Upper lobe of left lung (tissue), 6 donors: ENCODE data around the gene TMEM174. TPM values are rescaled to one million over a fixed set of nuclear protein-coding genes. Genes with fewer than 3 reads are reported as not detected.

Source experiments
- ATAC-seq, 2 donors: fragments of 200-7000 bp; cut with Tn5 transposase; one replicate each; pipeline ENCODE4 v1.9.1; 2022; ENCODE audit warnings: mild to moderate bottlenecking in 2 of 2, moderate library complexity in 2 of 2; ENCODE audit not compliant: low FRiP score in 2 of 2
- DNase-seq, 2 donors: peaks; one replicate each; pipeline ENCODE4 v3.0.0-alpha.2; 2019 to 2020
- H3K27ac ChIP-seq, 4 donors: fragments of 200-600 bp; sonication (generic); one replicate each; pipeline ENCODE4 v1.5.1; 2016 to 2019
- H3K27me3 ChIP-seq, 4 donors: fragments of 200-600 bp; sonication (generic); one replicate each; pipeline ENCODE4 v1.5.1; 2017 to 2019
- H3K36me3 ChIP-seq, 4 donors: fragments of 200-600 bp; sonication (generic); one replicate each; pipeline ENCODE4 v1.5.1; 2016 to 2019
- H3K4me1 ChIP-seq, 4 donors: fragments of 200-600 bp; sonication (generic); one replicate each; pipeline ENCODE4 v1.5.1; 2018 to 2019
- H3K4me3 ChIP-seq, 4 donors: fragments of 200-600 bp; sonication (generic); one replicate each; pipeline ENCODE4 v1.5.1; 2017 to 2019; ENCODE audit warnings: mild to moderate bottlenecking in 2 of 4, moderate library complexity in 1 of 4
- H3K9me3 ChIP-seq, 4 donors: fragments of 200-600 bp; sonication (generic); one replicate each; pipeline ENCODE4 v1.5.1; 2018 to 2019
- EP300 ChIP-seq, 4 donors: sonication (generic); formaldehyde crosslinking; IDR thresholded peaks; one replicate each; pipeline ENCODE4 v1.5.1; 2017; ENCODE audit warnings: antibody characterized with exemption in 4 of 4, control low read depth in 2 of 4
- POLR2A ChIP-seq, 4 donors: fragments of 450-650 bp; IDR thresholded peaks; one replicate each; pipeline ENCODE4 v1.5.1; 2016 to 2017; ENCODE audit warnings: antibody characterized with exemption in 4 of 4, mild to moderate bottlenecking in 2 of 4
- POLR2AphosphoS5 ChIP-seq, 2 donors: sonication (generic); formaldehyde crosslinking; IDR thresholded peaks; one replicate each; pipeline ENCODE4 v1.5.1; 2017; ENCODE audit warnings: antibody characterized with exemption in 2 of 2
- WGBS, 2 donors: methylation state at CpG; one replicate each; pipeline ENCODE4 v1.1.5; 2017 to 2018; 5-methylcytosine and 5-hydroxymethylcytosine counted together
- total RNA-seq, 6 donors: library from RNA; depleted of rRNA in 4 of 6; stranded (reverse); fragments of >200 nt in 4 of 6; gene quantifications; one replicate each; pipeline versions ENCODE4 v1.1.0 to v1.2.1, GENCODE V29; 2016 to 2021
- TF ChIP-seq, protein P1 (sequence below), 6 experiments: fragments of 450-650 bp in 4 of 6; fragments of 200-600 bp in 2 of 6; sonication (generic) in 2 of 6; IDR thresholded peaks; one replicate each; pipeline ENCODE4 v1.5.1; 2016 to 2019; ENCODE audit warnings: antibody characterized with exemption in 6 of 6
- donor health status: DM: no; HTN: no; CAD: no; lungs with moderate emphysema.
- donor health status: DM: no; HTN: yes; CAD: no; lungs with severe emphysema.

Gene TMEM174
- total RNA-seq, 6 donors from 2014 or later: not detected

DNA sequence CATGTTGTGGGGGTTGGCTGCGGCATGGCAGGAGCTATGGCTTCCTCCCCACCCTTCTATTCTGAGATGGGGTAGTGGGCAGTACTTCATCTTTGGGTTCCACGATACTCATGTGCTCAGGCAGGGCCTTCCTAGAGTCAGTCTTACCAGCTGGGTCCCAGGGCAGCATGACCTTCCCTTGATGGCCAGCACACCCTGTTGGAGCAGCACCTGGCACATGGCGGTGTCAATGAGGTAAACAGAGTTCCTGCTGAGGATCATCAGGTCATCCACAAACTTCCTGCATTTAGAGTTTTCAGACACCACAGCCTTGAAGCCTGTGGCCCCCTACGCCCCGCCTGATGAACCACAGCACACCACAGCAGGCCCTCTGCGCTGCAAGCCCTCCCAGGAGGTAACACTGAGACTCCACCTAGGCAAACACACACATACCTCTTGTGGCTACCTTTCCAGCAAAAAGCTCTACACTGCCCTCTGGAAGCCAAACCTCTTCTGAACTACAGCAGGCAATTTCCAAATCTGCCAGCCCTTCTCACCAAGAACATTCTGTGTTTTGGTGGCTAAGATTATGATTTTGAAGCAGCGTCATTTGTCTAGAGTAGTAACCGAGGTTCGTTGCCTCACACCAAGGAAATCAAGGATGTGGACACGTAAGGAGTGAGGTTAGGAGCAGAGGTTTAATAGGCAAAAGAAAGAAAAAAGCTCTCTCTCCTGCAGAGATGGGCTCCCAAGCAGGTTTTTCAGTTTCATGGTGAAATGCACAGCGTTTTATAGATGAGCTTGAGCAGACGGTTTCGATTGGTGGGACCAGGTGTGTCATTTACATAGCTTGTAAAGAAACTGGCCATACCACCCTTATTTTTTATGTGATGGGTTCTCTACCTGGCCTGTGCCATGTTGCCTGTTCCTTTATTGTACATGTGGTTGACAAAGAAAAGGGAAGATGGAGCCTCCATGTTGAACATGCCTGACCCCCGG lies 20.3 kb upstream of the TMEM174 start:
- ATAC-seq: no peak
- 78 to 82% methylated on average over 11 to 14 of the region's 14 CpGs for WGBS, 2 donors
- no peaks in the 10 kb centered on the region for H3K36me3 ChIP-seq
- H3K9me3 ChIP-seq: no peaks in the 10 kb centered on the region
- no peak overlapping the region for H3K27ac ChIP-seq
- TF ChIP-seq POLR2A (IDR thresholded peaks at IDR 0.05) (no peak), POLR2AphosphoS5 (IDR thresholded peaks at IDR 0.05) (no peak), EP300 (IDR thresholded peaks at IDR 0.05) (no peak)
- TF ChIP-seq, protein P1, sequence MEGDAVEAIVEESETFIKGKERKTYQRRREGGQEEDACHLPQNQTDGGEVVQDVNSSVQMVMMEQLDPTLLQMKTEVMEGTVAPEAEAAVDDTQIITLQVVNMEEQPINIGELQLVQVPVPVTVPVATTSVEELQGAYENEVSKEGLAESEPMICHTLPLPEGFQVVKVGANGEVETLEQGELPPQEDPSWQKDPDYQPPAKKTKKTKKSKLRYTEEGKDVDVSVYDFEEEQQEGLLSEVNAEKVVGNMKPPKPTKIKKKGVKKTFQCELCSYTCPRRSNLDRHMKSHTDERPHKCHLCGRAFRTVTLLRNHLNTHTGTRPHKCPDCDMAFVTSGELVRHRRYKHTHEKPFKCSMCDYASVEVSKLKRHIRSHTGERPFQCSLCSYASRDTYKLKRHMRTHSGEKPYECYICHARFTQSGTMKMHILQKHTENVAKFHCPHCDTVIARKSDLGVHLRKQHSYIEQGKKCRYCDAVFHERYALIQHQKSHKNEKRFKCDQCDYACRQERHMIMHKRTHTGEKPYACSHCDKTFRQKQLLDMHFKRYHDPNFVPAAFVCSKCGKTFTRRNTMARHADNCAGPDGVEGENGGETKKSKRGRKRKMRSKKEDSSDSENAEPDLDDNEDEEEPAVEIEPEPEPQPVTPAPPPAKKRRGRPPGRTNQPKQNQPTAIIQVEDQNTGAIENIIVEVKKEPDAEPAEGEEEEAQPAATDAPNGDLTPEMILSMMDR (IDR thresholded peaks at IDR 0.05): no peak
- no peaks in the 10 kb centered on the region for H3K27me3 ChIP-seq
- no peaks in the 10 kb centered on the region for H3K4me1 ChIP-seq
- DNase-seq: no peak
- no peak overlapping the region for H3K4me3 ChIP-seq

DNA sequence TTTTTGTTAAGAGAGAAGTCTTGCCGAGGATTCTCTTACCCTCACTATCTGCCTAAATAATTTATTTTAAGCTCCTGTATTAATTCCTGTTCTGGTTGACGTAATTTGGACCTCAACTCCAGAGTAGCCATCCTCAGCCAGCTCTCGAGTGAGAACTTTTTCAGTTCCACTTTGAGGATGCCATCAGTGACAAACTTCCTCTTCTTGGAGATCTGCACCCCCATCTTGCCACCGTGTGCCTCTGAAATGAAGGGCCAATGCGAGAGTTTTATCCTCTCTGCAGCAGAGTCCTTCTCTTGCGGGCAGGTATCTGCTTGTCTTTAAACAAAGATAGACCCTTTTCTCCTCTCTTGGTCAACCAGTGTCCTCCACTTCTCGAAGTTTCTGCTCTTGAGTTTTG lies 19.5 kb upstream of the TMEM174 start:
- Histone ChIP-seq H3K36me3 (no peaks in the 10 kb centered on the region), H3K4me1 (no peaks in the 10 kb centered on the region), H3K9me3 (no peaks in the 10 kb centered on the region), H3K27me3 (no peaks in the 10 kb centered on the region), H3K27ac (no peak overlapping the region), H3K4me3 (no peak overlapping the region)
- 66 to 67% methylated on average over 7 of the region's 7 CpGs for WGBS, 2 donors
- DNase-seq: no peak
- TF ChIP-seq POLR2AphosphoS5 (IDR thresholded peaks at IDR 0.05) (no peak), POLR2A (IDR thresholded peaks at IDR 0.05) (no peak), EP300 (IDR thresholded peaks at IDR 0.05) (no peak)
- TF ChIP-seq, protein P1 (IDR thresholded peaks at IDR 0.05): no peak
- ATAC-seq: no peak

DNA sequence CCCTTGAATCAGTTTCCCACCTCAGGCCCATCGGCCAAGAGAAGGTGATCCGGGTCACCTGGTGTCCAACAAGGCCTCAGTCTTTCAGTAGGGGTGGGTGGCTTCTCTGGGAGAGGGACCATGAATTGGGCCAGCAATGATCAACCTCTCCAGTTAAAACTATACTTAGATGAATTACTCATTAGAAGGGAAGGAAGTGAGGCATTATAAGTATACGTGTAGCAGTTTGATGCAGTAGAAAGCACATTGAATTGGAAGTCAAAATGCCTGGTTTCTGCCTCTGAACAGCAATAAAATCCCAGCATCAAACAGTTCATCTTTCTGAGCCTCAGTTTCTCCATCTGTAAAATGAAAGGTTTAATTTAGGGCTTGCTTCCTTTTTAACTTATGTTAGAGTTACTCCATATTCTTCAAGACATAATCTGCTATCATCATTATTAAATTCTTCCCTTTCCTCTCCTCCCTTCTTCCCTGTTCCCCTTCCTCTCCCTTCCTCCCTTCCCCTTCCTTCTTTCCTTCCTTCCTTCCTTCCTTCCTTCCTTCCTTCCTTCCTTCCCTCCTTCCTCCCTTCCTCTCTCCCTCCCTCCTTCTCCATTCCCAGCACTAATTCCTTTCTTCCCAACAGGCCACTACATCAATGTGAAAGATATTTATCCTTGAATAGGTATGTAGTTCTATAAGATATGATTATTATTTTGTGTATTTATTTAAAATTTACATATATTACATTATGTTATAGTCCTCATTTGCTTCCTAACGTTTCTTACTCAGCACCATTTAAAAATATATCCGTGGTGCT lies 18.6 kb upstream of the TMEM174 start:
- no peak overlapping the region for H3K27ac ChIP-seq
- H3K4me3 ChIP-seq: no peak overlapping the region
- no peaks in the 10 kb centered on the region for H3K9me3 ChIP-seq
- no peak for TF ChIP-seq EP300 (IDR thresholded peaks at IDR 0.05)
- TF ChIP-seq POLR2A (IDR thresholded peaks at IDR 0.05): no peak
- TF ChIP-seq, protein P1 (IDR thresholded peaks at IDR 0.05): no peak
- no peak for TF ChIP-seq POLR2AphosphoS5 (IDR thresholded peaks at IDR 0.05)
- H3K4me1 ChIP-seq: no peaks in the 10 kb centered on the region
- H3K27me3 ChIP-seq: no peaks in the 10 kb centered on the region
- DNase-seq: no peak
- no peak for ATAC-seq
- no peaks in the 10 kb centered on the region for H3K36me3 ChIP-seq
- 74 to 81% methylated on average over 4 to 5 of the region's 5 CpGs for WGBS, 2 donors

DNA sequence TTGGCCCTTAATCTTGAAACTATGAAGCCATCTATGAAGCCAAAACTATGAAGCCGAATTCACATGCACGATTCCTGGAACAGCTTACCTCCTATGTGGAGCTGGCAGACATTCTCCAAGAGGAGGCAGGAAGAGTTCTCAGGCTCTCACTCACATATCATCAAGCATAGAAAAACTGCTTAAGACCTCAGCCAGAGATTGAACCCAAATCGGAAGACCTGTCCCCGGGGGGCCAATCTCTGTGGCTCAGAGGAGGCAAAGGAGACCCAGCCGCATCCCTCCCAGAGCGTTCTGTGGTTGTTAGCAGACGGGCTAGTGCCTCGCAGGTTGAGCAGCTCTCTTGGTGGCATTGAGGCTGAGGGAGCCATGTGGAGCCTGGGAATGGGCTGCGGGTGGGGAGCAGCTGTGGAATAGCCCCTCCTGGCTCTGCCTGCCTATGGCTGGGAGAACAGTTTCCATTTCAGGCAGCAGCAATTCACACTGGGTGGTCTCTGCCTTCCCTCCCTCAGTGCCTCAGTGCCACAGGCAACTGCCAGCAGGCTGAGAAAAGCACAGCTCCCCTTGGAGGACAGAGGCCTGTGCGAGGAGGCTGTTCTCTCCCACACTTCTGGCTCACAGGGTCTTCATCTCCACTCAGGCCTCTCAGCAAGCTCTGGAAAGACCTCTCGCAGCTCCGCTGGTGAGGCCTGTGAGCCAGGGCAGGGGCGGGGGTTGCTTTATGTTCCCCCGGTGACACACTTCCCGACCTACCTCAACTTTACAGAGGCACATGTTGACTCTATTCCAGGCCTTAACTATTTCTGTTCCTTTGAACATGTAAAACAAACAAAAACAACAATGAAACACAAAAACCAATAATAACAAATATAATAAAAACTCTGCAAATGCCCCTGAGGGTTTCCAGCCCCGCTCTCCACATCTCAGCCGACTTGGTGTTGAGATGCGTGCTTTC lies 17.4 kb upstream of the TMEM174 start:
- no peaks in the 10 kb centered on the region for H3K36me3 ChIP-seq
- no peaks in the 10 kb centered on the region for H3K4me1 ChIP-seq
- DNase-seq (no peak), ATAC-seq (no peak)
- WGBS, 2 donors: 86% methylated on average over 12 to 18 of the region's 18 CpGs
- no peak overlapping the region for H3K27ac ChIP-seq
- no peaks in the 10 kb centered on the region for H3K9me3 ChIP-seq
- no peak overlapping the region for H3K4me3 ChIP-seq
- TF ChIP-seq POLR2A (IDR thresholded peaks at IDR 0.05) (no peak), EP300 (IDR thresholded peaks at IDR 0.05) (no peak), POLR2AphosphoS5 (IDR thresholded peaks at IDR 0.05) (no peak)
- TF ChIP-seq, protein P1 (IDR thresholded peaks at IDR 0.05): no peak
- no peaks in the 10 kb centered on the region for H3K27me3 ChIP-seq
